ENCODE measurements around the gene NPR2.

The NPR2 gene

DNA sequence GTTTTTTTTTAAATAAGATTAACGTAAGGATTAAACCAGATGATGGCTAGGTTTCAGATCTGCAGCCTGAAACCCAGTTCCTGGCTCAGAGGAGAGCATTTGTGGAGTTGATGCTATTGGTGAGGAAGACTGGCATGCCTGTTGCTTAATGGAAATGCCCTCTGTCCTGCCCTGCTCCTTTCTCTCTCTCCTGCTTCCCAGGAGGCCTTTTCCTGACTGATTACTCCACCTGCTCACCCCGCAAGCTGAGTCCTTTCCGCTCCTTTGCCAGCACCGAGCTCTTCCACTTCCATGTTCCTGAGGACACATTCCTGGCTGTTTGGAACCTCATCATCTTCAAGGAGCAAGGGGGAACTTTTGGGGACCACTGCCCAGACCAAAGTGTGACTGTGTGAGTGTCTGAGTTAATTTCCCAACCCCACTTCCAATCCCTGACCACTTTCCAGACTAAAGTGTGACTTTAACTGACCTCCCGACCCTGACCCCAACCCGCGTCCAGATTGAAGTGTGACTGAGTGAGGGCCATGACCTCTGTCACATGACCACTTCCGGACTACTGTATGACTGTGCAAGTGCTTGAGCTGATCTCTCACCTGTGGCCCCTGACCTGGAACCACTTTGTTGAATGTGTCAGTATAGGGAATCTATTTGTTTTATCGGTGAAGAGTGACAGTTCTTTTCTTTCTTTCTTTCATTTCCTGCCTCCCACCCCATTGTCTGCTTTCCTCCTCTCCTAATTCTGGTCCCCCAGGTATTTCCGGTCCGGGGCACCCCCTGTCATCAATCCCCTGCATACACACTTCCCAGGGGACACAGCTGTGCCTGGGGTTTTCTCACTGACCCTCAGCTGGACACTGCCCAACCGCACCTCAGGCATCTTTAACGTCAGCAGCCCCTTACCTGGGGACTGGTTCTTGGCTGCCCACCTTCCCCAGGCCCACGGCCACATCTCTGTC is 43.1 kb downstream of the NPR2 start:
- no peak for DNase-seq

GRCh38 chr9:35835216-35835632 is 43.8 kb downstream of the NPR2 start:
- no peak for DNase-seq

- no peak for DNase-seq
Measured at GRCh38 chr9:35835766-35836165, 44.4 kb downstream of the NPR2 start.

GRCh38 chr9:35836595-35836994 is 45.2 kb downstream of the NPR2 start:
- DNase-seq, result no peak

DNA sequence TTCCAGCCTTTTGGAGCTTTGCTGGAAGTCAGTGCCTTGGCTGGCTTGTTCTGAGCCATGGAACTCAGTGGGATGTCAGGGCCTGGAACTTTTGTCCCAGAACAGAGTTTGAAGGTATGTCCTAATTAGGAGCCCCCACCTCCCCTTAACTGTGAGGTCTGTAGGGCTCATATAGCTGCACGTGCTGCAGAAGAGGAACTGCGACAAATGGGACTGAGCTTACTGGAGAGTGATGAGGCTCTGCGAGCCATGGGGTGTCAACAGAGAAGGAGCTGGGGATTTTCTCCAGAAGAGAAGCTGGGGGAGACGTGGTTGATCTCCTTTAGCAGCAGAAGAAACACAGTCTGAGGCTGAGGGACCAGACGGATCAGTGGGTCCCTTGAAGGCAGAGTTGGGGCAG is 48.5 kb downstream of the NPR2 start:
- DNase-seq, result no peak

DNA sequence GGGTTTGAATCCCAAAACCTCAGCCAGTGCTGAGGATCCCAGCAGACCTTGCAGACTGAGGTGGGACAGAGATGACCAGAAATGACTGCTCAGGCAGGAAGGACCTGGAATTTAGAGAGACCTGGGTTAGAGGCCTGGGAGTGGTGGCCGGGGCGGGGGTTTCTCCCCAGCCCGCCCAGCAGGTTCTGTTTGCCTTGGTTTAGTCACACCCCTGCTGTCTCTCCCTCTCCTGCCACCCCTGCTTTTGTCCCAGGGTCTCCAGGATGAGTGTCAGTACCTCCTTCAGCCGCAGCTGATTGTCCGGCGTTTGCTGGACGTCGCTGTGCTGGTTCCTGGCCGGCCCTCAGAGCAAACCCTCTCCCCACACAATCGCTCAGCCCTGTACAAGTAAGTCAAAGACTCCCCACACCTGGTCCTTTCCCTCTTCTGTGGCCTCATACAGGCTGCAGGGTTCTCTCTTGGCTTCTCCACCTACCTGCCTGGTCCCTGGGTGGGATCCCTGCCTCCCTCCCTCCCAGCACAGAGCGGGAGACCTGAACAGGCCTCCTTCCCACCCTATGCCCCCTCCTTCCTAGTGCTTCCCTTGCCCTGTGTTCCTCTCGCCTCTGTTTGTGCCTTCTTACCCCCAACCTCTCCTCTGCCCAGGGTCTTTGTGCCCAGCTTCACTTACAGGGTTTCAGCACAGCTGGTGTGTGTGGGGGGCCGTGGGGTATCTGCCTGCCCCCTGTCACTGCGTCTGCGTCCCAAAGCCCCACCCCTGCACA is 49.7 kb downstream of the NPR2 start:
- no peak for DNase-seq

GRCh38 chr9:35841645-35841900 is 50.2 kb downstream of the NPR2 start:
- DNase-seq, result no peak

GRCh38 chr9:35842020-35842745 is 50.8 kb downstream of the NPR2 start:
- DNase-seq, result no peak

GRCh38 chr9:35842795-35843194 is 51.4 kb downstream of the NPR2 start:
- DNase-seq, result no peak

DNA sequence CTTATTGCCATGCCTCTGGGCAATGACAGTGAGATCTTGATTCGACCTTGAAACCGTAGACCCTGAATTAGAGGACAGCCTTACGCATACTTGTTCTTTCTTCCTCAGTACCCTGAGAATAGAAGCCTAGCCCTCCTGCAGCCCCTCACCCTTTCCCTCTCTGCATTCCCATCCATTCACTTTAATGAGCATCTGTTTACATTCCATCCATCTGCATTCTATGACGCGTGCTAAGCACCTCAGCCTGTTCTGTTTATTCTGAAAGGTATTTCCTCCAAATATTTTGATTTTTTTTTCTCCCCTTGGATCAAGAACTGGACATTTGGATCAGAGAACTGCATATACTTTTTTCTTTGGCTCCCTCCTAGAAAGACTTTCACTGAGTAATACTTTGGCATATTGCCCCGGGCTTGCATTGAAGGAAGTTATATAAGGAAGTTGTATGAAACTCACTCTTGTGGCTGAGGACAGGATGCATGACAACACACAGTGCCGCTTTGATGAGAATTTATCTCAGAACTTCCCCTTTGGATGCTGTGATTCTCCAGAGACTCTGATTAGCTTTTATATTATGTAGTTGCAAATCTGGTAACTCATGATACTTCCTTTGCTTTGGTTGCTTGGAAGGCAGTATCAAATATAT is 53.4 kb downstream of the NPR2 start:
- peak; percentile 29 for DNase-seq

GRCh38 chr9:35845824-35846771 is 54.7 kb downstream of the NPR2 start:
- DNase-seq, result no peak

DNA sequence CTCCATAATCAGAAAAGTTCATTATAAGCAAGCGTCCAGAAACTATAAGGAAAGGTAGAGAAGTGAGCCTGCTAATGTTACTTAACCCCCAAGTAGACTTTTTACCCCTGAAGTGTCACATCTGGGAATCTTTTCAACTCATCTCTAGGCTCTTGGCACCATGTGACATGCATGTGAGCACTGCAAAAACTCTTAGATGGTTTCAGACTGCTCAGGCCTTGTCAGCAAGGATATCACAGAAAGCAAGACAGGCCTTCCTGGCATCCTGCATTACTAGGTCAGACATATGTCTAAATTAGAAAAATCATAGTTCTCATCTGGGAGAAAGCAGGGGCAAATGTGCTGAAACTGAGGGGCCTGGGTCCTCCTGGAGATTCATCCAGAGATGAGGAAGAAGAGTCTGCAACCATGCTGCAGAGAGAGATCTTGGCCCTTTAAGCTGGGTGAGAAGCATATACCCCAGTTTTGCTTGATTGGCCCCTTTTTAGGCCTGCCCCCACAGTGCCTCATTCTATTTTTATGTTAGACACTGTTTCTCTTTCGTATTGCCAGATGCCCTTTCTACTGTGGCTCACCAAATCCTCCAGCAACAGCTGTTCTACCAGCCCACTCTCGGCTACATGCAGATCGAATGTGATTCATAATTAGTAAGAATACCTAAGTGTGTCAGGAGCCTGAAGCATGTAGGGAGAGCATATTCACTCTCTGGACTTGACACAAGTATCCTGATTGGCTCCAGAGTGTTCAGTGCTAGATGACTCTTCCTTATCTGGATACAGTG is 56.6 kb downstream of the NPR2 start:
- DNase-seq, result peak; percentile 47

DNA sequence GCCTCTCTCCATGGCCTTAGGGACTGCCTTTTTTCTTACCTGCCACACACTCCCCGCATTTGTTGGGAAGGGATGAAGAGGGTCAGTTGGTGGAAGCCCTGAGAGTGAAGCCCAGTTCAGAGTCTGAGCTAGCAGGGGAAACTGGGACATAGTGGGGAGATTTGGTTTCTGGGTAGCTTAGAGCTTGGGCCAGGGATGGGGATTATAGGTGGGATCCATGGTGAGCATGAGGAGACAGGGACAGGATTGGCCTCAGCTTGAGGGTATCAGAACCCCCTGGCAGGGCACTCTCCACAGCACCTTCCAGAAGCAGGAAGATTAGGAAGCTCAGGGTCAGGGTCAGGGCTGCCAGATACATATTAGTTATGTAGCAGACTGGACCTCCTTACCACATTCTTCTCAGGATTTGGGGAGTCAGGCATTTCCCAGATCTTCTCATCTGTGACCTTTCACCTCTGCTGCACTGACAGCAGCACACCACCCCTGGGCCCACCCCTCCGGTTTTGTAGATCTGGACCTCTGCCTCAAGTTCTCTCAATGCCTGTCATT is 61.0 kb downstream of the NPR2 start:
- no peak for DNase-seq

- no peak for DNase-seq
Measured at GRCh38 chr9:35852876-35853865, 61.8 kb downstream of the NPR2 start.

GRCh38 chr9:35854091-35854762 is 62.8 kb downstream of the NPR2 start:
- DNase-seq, result no peak

- DNase-seq, result no peak
Measured at GRCh38 chr9:35856206-35856605, 64.8 kb downstream of the NPR2 start.

DNA sequence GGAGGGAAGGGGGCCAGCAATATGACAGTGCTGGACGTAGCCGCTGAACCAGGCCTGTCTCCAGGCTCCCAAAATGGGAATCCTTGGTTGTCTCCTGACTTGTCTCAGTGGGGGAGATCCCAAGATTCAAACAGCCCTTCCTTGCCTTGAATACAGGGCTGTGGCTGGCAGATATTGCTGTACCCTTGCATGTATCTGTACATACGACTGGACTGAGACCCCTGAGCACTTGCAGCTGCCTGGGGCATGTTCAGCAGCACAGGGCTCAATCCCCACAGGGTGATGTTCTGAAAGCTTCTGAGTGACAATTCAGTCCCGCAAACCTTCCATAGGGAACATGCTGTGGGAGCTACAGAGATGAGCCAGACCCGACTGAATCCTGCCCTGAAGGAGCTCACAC is 65.5 kb downstream of the NPR2 start:
- no peak for DNase-seq

GRCh38 chr9:35858458-35858857 is 67.1 kb downstream of the NPR2 start:
- DNase-seq, result no peak

Data from kidney glomerular epithelial cell (primary cell).